Esophagus squamous epithelium (tissue), 4 donors: ENCODE results near the gene MED26.

Experiments used
- CTCF ChIP-seq, 6 experiments: fragments of 450-650 bp in 4 of 6; fragments of 200-600 bp in 2 of 6; sonication (generic) in 2 of 6; IDR thresholded peaks; one replicate each; pipeline ENCODE4 v1.5.1; 2016 to 2019; ENCODE audit warnings: antibody characterized with exemption in 6 of 6, mild to moderate bottlenecking in 4 of 6, moderate library complexity in 4 of 6
- POLR2A ChIP-seq, 4 donors: fragments of 450-650 bp; IDR thresholded peaks; one replicate each; pipeline ENCODE4 v1.6.1; 2017; ENCODE audit warnings: antibody characterized with exemption in 4 of 4, mild to moderate bottlenecking in 4 of 4, moderate library complexity in 3 of 4

GRCh38 chr19:16628984-16629691, 1.1 kb upstream of the MED26 start:
- TF ChIP-seq CTCF (IDR thresholded peaks at IDR 0.05) (no peak), POLR2A (IDR thresholded peaks at IDR 0.05) (no peak)
